Stimulated activated naive CD4-positive, alpha-beta T cell (primary cell): ENCODE results near the gene TUT1.
"Not testable (repeated sequence)": the region's sequence is repeated elsewhere in the genome, so short reads cannot be mapped to it uniquely, and the experiment has no call there.

ENCODE experiments used
- DNase-seq, 6 experiments: peaks; one replicate each; lab custom pipeline; 2025; lab: John Stamatoyannopoulos, UW

Gene TUT1

DNA sequence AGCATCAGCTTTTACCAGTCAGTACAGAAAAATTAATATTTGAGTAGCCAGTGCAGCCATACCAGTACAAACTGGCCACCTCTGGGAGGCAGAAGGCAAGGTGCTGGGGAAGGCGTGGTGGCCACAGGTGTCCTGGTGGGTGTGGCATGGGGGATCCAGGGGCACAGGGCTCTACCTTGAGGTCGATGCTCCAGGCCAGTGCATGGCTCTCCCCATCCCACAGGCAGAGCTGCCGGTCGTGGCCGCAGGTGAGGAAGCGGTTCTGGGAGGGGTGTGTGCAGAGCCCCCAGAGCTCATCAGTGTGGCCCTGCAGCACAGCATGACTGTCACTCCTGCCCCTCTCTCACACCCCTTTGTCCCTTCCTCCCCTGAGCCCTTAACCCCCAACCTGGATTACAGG is 14.1 kb upstream of the TUT1 start:
- DNase-seq, result no peak

DNA sequence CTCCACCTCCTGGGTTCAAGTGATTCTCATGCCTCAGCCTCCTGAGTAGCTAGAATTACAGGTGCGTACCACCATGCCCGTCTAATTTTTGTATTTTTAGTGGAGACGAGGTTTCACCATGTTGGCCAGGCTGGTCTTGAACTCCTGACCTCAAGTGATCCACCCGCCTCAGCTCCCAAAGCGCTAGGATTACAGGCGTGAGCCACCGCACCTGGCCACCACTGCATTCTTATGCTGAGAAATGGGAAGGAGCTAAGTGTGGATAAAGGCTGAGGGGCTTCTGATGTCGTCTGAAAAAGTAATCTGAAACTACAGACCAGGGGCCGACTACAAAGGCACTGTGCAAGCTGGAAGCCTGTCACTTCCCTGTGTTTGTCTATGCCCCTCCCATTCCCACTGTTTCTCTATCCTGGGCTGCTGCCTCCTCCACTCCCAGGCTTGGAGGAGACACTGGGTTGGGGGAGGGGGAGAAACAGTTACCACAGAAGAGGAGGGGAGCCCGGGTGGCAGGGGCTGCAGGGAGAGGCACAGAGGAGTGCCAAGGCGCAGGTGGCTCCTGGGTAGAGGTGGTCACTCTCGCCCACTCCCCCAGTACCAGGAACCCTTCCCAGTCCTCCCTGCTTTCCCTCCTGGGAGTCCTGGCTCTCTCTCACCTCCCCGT is 13.3 kb upstream of the TUT1 start:
- DNase-seq, result no peak

DNA sequence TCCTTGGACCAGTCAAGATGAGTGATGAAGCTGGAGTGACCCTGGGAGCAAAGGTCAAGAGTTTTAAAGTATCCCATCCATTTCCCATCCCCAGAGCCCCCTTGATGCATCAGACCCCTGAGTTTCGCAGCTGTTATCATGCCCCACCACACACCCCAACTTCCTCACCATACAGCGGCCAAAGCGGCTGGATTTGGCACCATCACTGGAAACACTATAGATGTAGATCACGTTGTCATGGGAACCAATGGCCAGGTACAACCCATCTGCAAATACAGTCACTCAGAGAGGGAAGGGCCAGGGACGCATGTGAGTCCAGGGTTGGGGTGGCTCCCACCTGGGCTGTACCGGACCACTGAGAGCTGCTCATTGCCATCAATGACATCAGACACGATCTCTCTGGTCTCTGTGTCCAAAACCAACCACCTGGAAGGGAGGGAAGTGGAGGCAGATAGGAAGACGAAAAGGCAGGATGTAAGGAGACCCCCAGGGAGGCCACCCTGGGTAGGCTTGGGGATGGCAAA is 12.5 kb upstream of the TUT1 start:
- no peak for DNase-seq

DNA sequence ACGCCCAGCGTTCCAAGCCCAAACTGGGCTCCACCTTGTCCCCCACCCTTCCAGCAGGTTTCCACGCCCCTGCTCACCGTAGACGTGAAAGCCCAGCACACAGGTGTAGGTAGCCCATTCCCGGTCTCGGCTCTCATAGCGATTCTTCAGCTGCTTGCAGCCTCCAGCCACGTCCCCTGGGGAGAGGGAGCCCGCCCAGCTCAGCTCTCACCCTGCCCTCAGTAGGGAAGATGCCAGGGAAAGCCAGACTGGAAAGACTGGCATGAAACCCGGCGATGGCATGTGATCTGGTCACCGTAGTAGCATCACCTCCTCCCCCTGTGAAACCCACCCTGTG is 11.7 kb upstream of the TUT1 start:
- DNase-seq, result no peak

DNA sequence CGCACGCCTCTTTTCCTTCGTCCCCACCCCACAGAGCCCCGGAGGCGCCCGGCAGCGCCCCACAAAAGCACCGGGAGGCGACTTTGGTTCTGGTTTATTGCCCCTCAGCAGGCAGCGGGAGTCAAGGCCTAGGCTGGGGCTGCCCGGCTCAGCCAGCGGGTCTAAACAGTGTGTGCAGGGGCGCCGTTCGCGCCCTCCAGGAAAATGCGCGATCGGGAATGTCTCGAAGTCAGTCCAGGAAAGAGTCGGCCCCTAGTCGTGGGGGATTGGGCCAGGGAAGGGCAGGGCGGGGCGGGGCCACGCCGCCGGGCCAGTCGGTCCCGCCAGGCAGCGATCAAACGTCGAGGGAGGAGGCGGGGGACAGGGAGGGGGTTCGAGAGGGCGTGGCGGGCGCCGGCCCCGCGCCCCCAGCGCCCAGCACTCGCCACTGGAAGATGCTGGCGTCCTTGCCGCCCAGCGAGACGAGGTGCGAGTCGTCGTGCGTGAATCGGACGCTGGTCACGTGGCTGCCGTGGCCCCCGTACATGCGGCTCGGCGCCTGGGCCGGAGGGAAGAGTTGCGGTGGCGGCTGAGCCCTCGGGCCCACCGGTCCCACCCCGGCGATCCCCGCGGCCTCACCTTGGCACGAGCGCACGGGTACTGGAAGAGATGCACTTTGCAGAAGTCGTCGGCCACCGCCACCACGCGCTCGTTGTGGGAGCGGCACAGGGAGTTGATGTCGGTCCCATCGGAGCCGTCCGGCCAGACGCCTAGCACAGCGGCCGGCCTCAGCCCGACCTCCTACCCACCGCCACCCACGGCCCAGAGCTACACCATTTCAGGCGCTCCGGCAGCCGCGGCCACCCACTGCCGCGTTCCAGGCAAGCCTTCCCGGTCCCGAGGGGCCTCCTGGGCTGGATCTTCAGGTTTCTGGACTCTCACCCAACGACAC is 11.1 kb upstream of the TUT1 start:
- DNase-seq, result peak in 2 of 6 experiments; percentile 5 to 66

DNA sequence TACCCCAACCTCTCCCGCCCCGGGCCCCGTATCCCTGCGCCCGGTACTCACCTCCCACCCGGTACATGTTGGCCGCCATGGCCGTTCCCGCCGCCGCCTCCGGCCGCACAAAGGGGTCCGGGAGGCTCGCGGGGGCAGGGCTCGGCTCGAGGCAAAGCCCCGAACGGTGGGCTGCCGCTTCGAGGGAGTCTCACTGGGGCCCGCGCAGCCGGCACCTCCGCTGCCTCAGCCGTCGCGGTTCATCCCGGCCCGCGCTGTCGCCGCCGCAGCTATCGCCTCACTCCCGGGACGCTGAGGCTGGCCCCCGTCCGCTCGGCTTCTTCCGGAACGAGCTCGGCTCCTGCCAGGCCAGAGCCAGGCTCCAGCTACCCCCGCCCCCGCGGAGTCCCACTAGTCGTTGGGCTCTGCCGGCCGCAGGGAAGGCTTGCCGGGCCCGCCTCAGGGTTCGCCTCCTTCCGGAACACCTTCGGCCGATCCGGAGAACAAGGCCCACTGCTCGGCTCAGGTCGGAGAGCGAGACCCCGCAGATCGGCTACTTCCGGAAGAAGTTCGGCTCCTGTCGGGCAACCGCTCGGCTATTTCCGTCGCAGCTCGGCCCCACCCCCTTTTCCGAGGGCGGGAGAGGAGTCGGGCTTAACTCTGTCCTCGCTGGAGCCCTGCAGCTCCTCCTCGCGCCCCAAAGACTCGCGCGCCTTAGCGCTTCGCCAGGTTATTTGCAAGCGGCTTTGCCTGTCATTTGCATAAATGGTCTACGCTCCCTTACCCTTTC is 10.2 kb upstream of the TUT1 start, which contains the start of gene MTA2:
Gene MTA2 (minus strand): TSS at position 494 of the 769 bp plus-strand sequence. CDS start 415 bp downstream, at position 79.
- peak; percentile 98 to 100 (median 98) for DNase-seq

DNA sequence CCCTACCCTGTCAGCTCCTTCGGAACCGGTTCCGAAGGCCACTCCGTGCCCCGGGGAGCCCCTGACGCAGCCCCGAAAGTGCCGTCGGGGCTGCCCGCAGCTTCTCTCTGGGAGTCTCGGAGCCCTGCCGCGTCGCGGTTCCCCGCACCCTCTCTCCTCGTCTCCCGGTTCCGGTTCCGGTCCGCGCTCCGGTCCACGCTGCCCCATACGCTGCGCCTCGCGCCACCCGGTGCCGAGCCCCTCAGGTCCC is 9.7 kb upstream of the TUT1 start:
- peak in 1 of 6 experiments; percentile 46 for DNase-seq

DNA sequence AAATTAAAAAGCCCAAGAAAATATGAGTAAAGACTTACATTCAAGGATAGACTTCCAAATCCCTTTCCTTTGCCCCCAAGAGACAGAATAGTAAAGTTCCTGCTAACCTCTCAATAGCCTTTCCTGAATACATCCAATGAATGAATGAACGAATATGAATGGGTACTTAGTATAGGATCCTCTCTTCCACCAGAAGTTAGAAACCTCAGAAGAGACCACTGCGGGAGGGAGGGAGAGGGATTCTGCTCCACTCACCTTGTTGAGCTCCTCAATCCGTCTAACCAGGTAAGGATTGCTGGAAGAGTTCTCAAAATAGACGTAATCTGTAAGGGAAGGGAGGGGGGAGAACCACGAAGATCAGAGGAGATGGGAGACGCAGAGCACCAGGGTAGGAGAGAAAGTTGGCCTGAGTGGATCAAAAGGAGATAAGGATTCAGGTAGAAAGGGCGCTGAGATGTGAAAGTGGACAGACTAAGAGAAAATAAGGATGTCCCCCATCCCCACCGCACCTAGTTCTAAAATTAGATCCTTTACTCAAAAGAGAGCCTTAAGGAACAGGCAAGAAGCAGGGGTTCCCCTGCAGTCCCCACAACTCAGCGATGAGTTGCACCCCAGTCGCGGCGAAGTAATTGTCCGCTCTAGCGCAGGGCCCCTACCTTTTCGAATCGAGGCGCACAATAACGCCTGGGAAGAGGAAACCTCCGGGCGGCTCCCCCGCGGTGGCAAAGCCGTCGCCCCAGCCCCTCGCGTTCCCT is 9.2 kb upstream of the TUT1 start:
- DNase-seq, result peak in 1 of 6 experiments; percentile 46

DNA sequence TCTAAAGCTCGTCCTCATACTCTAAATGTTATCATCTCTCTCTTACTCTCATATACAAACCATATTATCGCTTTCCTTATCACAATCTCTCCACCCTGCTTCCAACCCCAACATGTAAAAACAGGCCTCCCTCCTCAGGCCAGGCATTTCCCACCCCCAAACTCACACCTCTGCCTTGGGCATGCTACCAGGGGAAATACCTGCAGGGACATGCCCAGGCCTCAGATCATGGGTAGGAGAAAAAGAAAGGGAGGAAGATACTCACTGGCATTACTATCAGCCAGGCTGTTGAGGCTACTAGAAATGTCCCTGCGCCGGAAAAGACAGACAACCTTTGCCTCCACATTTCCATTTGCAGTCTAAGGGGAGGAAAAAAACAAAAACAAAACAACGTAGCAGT is 8.6 kb upstream of the TUT1 start:
- peak in 1 of 6 experiments; percentile 23 for DNase-seq

DNA sequence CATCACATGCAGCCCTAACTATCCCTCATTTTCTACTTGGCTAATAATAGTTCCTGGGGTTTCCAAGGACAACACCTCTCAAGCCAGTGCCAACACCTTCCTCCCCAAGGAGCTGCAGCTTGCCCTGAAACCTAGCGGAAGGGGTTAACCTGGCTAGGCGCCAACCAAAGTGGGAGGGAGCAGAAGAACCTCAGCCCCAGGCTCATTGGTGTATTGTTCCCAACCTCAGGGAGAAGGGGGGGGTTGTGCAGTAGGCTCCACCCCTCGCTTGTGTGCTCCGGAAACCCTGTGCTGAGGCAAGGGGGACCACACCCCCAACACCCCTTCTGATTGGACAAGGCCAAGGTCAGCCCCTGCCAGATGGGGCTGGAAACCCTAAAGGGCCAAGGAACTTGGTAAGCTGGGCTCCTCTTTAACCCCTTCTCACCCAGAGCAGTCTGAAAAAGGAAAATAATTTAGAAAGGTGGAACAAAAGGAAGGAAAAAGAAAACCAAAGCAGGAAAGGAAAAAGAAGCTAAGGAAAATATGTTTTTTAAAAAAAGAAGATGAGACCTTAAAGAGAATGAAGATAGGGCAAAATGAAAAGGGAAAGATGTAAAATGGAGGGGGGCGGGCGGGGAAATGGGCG is 7.9 kb upstream of the TUT1 start:
- peak; percentile 90 to 99 (median 96) for DNase-seq

DNA sequence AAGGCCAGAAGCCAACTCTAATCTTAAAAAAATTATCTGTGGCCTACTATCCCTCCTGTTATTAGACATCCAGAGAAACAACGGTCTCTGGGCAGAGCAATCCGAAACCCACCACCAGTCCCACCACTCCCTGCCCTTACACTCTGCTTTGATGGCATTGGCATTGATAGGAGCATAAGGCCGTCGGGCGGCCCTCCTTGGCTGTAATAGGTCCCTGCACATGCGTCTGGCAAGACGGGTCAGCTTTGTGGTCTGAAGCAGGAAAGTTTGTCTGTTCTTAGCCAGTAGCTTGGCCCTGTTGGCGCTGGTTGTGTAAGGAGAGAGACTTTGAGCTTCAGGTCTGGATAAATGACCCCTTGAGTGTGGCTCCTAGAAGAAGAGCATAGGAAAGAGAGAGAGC is 3.8 kb upstream of the TUT1 start:
- no peak for DNase-seq

DNA sequence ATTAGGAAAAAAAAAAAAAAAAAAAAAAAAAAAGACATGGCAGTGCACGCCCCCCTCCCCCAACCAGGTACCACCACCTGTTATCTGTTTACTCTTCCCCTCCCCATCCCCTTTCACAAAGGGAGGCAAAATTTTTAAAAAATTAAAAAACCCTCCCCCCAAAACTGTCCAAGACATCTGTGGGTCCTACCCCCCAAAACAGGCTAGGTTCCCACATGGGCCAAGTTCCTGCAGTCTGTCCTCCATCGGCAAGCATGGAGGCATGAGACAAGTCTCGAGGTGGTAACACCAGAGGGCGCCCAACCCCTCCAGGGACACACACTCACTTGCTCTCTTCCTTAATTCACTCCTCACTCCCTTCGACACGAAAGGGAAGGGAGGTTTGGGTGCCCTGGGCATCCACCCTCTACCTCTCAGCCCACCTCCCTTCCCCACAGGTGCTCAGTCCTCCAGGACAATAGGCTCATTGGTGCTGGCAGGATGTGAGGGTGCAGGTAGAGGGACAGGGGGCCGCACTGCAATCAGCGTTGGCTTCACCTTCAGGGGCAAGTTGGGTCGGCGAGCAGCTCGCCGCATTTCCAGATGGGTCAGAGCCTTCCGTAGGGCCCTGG is 2.2 kb upstream of the TUT1 start:
- peak; percentile 52 to 76 (median 65) for DNase-seq

DNA sequence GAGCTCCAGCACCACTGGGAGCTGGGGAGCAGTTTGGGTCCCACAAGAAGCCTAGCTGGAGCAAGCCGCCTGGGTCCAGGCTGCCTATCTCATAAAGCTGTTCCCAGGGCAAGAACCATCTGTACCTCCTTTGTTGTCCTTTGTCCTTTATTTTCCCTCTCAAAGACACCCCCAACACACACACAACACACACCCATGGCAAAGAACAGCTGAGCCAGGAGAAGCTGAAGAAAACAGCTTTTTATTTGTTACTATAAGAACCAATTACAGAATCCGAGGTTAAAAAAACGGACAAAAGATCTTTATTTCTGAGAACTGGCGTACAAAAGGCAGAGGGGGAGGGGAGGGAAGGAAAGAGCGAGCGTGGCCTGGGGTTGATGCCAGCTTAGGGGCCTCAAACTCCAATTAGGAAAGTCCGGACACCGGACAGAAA is 1.7 kb upstream of the TUT1 start:
- no peak for DNase-seq

DNA sequence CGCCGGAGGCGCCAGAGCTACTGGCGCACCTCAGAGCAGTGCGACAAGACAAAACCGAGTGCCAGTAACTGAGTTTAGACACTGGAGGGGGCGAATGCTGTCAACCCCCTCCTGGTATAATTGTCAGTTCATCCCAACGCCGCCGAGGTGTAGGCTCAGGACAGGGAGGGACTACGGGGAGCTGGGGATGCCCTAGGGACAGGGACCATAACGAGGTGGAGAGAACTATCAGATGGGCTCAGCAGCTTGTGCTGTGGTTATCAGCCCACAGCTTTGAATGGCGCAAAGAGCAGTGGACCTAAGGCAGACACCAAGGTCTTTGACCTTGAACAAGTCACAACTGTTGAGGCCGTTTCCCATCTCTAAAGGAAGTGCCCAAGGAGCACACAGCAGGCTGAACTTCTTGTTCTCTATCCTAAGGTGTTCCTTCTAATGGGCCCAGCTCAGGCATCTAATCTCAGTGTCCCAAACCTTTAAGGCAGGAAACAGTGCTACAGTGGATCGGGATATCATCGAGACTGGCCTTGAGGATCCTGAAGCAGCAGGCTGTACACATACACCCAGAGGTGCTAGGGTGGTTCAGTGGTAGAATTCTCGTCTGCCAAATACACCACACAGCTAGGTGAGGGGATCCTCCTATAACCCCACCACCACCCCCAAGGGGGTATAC is 958 bp upstream of the TUT1 start:
- DNase-seq, result no peak

DNA sequence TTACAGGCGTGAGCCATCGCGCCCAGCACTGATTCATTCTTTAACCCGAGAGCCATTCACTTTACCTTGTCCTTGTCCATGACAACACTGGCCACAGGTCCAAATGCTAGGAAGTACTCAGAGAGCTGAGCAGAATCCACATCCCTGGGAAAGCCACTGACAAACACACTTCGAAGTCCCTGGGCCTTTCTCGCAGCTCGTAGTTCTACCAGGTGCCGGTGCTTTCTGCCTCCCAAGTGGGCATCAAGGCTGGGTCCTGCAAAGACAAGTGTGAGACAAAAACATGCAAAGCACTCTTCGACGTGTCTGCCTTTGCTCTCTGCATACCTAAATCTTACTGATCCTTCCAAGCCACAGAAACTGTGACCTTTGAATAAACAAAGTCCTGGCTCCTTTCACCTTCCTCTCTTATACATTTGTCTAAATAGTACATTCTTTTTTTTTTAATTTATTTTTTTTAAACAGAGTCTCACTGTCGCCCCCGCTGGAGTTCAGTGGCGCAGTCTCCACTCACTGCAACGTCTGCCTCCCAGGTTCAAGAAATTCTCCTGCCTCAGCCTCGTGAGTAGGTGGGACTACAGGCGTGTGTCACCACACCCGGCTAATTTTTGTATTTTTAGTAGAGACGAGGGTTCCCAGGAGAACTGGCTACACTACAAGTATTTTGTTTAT is 2.2 kb downstream of the TUT1 start:
- no peak for DNase-seq

DNA sequence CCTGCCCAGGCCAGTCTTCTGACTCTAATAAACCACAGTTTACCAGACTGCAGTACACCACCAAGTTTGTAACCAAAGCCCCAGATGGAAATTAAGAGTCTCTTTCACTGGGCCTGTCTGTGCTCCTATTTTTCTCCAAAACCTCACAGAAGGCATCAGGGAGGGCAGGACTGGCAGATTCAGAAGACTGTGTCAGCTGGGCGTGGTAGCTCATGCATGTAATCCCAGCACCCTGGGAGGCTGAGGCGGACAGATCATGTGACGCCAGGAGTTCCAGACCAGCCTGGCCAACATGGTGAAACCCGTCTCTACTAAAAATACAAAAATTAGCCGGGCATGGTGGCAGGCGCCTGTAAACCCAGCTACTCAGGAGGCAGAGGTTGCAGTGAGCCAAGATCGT is 6.0 kb downstream of the TUT1 start:
- DNase-seq, result not testable (repeated sequence)

DNA sequence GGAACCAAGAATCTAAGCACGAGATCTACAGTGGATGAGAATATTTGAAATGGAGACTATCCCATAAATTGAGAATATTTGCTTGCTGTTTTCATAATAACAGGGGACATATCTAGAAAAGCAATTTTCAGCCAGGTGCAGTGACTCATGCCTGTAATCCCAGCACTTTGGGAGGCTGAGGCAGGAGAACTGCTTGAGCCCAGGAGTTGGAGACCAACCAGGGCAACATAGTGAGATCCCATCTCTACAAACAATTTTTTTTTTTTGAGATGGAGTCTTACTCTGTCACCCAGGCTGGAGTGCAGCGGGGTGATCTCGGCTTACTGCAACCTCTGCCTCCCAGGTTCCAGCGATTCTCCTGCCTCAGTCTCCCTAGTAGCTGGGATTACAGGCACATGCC is 9.6 kb downstream of the TUT1 start:
- DNase-seq, result not testable (repeated sequence)

DNA sequence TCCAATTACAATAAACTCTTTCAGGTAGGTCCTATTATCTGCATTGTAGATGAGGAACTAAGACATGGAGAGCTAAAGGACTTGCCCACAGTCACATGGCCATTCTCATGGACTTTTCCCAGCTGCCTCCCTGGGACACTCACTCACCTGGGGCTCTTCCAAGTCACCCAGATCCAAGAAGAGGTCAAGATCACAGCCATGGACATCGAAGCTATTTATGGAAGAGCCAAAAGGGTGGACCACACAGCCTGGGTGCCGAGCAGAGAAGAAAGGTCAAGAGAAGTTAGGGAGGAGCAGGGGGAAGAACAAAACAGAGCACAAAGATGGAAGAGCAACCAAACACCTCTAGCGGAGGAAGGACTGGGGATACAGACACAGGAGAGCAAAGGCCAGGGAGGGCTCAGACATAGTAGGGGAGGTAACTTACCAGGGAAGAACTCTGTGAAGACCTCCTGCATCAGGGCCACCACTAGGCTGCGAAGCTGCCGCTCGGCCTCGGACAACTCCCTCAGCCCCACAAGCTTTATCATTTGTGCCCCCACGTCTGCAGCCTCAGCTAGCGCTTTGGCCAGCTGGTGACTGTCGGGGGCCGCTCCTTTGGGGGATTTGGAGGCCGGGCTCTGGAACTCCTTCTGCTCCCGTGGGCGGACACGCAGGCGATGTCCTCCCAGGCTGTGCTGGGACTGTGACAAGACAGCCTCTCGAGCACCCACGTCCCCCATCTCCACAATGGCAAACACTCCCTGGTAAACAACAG is 10.2 kb downstream of the TUT1 start:
- DNase-seq, result no peak

DNA sequence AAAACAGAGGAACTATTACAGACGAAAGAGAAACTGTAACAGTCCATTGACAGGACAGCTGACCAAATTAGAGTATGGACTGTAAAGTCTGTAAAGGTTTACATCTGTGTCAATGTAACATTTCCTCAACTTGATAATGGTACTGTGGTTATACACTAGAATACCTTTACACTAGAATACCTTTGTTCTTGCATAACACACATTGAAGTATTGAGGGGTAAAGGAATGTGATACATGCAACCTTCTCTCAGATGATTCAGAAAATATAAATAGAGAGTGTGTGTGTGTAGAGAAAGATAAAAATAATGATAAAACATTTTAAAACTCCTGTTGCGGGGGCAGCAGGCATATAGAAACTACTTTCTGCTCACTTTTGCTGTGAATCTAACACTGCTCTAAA is 12.1 kb downstream of the TUT1 start:
- no peak for DNase-seq
